HFFc6 (cell line): Measurements from ENCODE around the gene SHE. TPM values are rescaled to one million over a fixed set of nuclear protein-coding genes. Genes with fewer than 3 reads are reported as not detected.
A peak's percentile ranks its signal among the peaks of the same experiment; 100 is the strongest.

ENCODE experiments used
- DNase-seq: peaks from one replicate; pipeline ENCODE4 v3.0.0-alpha.2; 2018
- H3K27ac Mint-ChIP-seq: 2 replicates; pipeline ENCODE4 v1.8.0; 2020; ENCODE audit warnings: mild to moderate bottlenecking, mixed read lengths
- H3K27me3 Mint-ChIP-seq: 2 replicates; pipeline ENCODE4 v1.8.0; 2021; ENCODE audit warnings: mild to moderate bottlenecking, moderate library complexity, mixed read lengths; ENCODE audit not compliant: insufficient read depth
- H3K36me3 Mint-ChIP-seq: 2 replicates; pipeline ENCODE4 v1.8.0; 2021; ENCODE audit warnings: low read depth, mixed read lengths
- H3K4me1 Mint-ChIP-seq: 2 replicates; pipeline ENCODE4 v1.8.0; 2020; ENCODE audit warnings: low read depth, mixed read lengths
- H3K4me3 Mint-ChIP-seq: 2 replicates; pipeline ENCODE4 v1.8.0; 2020; ENCODE audit warnings: mild to moderate bottlenecking, moderate library complexity, mixed read lengths
- H3K9me3 Mint-ChIP-seq: 2 replicates; pipeline ENCODE4 v1.8.0; 2020; ENCODE audit warnings: mild to moderate bottlenecking, mixed read lengths
- CTCF ChIP-seq: fragments of 200-600 bp; sonication (generic); IDR thresholded peaks from 2 replicates; pipeline ENCODE4 v1.5.0; 2021; ENCODE audit warnings: antibody characterized with exemption, mild to moderate bottlenecking
- total RNA-seq, 6 experiments: library from RNA; stranded (reverse); fragmentation: NEBNext Ultra II Directional; extraction: Animal tissue kit (Norgen Biotek cat#: 25700); gene quantifications; 2 replicates in 1 of 6; 3 replicates in 5 of 6; pipeline ENCODE4 v1.2.3, GENCODE V29; 2021

Gene SHE
- total RNA-seq, 6 experiments from 2014 or later = not detected

- no peak for DNase-seq
- peaks cover 9% of the 10 kb centered on the region; the same call in 1 of the 2 replicates for H3K27me3 Mint-ChIP-seq
- H3K4me1 Mint-ChIP-seq = peaks cover 19% of the 10 kb centered on the region
- H3K4me3 Mint-ChIP-seq = no peak overlapping the region
- H3K36me3 Mint-ChIP-seq = no peaks in the 10 kb centered on the region
- no peak overlapping the region for H3K27ac Mint-ChIP-seq
- no peaks in the 10 kb centered on the region for H3K9me3 Mint-ChIP-seq
- TF ChIP-seq CTCF = no peak
These were observed 34.6 kb downstream of the SHE start for GRCh38 chr1:154467434-154468102.

GRCh38 chr1:154466921-154467417 is 35.2 kb downstream of the SHE start:
- H3K4me3 Mint-ChIP-seq = no peak overlapping the region
- no peak for DNase-seq
- peaks cover 23% of the 10 kb centered on the region for H3K4me1 Mint-ChIP-seq
- TF ChIP-seq CTCF = peak; percentile 64
- no peak overlapping the region for H3K27ac Mint-ChIP-seq
- no peaks in the 10 kb centered on the region for H3K36me3 Mint-ChIP-seq
- peaks cover 9% of the 10 kb centered on the region; the same call in 1 of the 2 replicates for H3K27me3 Mint-ChIP-seq
- no peaks in the 10 kb centered on the region for H3K9me3 Mint-ChIP-seq

- H3K4me3 Mint-ChIP-seq = no peak overlapping the region
- H3K27me3 Mint-ChIP-seq = peaks cover 9% of the 10 kb centered on the region; the same call in 1 of the 2 replicates
- no peak for TF ChIP-seq CTCF
- H3K27ac Mint-ChIP-seq = no peak overlapping the region
- H3K9me3 Mint-ChIP-seq = no peaks in the 10 kb centered on the region
- no peaks in the 10 kb centered on the region for H3K36me3 Mint-ChIP-seq
- peaks cover 24% of the 10 kb centered on the region for H3K4me1 Mint-ChIP-seq
- no peak for DNase-seq
These were observed 36.0 kb downstream of the SHE start for GRCh38 chr1:154466206-154466605.

- TF ChIP-seq CTCF = no peak
- Mint-ChIP-seq H3K27ac (no peak overlapping the region), H3K36me3 (no peaks in the 10 kb centered on the region)
These were observed 36.5 kb downstream of the SHE start for GRCh38 chr1:154465621-154466195.

GRCh38 chr1:154463512-154463990 is 38.7 kb downstream of the SHE start:
- no peak for TF ChIP-seq CTCF
- no peaks in the 10 kb centered on the region for H3K9me3 Mint-ChIP-seq
- H3K27me3 Mint-ChIP-seq = peaks cover 7% of the 10 kb centered on the region; the same call in 1 of the 2 replicates
- peaks cover 24% of the 10 kb centered on the region for H3K4me1 Mint-ChIP-seq
- H3K27ac Mint-ChIP-seq = peak overlapping the region; percentile 96
- no peaks in the 10 kb centered on the region for H3K36me3 Mint-ChIP-seq
- H3K4me3 Mint-ChIP-seq = peak overlapping the region; percentile 41; the same call in 1 of the 2 replicates
- DNase-seq = no peak

More at GRCh38 chr1:154465621-154466195, 36.5 kb downstream of the SHE start:
- H3K4me1 Mint-ChIP-seq = peaks cover 24% of the 10 kb centered on the region
- DNase-seq = no peak
- H3K9me3 Mint-ChIP-seq = no peaks in the 10 kb centered on the region
- H3K4me3 Mint-ChIP-seq = no peak overlapping the region
- peaks cover 9% of the 10 kb centered on the region; the same call in 1 of the 2 replicates for H3K27me3 Mint-ChIP-seq
